Stimulated activated CD8-positive, alpha-beta memory T cell treated with anti-CD3 and anti-CD28 coated beads, Interleukin-4, amount 100 ng/mL, for 48 hours (primary cell): Measurements from ENCODE around the gene LORICRIN.

Experiments used
- DNase-seq: peaks from one replicate; pipeline ENCODE4 v3.0.0-alpha.2; 2020

LORICRIN gene

DNA sequence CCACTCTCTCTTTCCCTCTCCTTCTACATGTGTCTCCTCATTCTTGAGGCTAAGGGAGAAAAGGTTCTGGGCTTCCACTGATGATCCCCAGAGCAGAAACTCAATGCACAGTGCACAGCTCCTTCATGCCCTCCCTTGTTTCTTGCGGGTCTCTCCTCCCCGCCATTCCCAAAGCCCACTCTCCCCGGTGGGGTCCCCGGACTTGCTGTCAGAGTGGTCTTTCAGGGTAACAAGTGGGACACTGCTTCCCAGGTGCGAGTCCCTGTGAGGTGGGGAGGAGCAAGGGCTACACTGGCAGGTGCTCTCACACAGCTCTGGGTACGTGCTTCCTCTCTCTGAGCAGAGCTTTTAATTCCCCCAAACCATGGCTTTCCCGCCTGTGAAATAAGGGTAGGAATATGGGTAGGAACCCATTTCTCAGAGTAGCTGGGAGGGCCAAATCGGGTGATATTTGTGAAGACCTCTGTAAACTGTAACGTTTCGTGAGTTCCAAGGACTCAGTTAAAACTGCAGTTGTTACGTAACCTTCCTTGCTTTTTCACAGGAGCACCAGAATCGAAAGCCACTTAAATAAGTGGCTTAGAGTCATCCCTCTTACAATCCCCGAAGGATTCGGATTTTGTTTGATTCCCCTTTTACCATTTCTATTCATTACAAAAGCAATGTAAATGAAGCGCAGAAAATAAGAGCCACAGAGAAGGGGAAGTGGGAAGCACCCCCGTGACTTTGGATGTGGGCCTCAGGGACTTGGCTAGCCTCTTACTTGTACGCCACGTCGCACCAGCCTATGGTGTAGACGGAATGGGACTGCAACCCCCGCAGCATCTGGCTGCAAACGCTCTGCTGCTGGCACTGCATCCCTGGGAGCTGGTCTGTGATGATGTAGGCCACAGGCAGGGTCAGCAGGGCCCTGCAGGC lies 47.1 kb downstream of the LORICRIN start:
- DNase-seq: no peak

DNA sequence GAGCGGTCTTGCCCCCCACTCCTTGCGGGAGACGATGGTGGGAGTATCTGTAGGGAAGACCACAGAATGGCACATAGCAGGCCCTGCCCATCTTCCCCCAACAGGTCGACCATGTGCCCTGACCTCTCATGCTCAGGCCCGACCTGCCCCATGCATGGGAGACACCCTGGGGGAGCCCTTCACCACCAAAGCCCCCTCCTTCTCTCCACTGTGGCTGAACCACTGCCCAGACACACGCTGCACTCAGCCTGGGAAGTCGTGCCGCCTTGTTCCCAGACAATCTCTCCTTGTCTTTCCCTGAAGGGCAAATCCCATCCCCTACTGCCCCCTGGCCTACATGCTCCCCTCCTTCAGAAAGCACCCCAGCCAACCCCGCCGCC lies 47.7 kb downstream of the LORICRIN start:
- no peak for DNase-seq

GRCh38 chr1:153308540-153308939 lies 49.1 kb downstream of the LORICRIN start:
- DNase-seq: no peak

DNA sequence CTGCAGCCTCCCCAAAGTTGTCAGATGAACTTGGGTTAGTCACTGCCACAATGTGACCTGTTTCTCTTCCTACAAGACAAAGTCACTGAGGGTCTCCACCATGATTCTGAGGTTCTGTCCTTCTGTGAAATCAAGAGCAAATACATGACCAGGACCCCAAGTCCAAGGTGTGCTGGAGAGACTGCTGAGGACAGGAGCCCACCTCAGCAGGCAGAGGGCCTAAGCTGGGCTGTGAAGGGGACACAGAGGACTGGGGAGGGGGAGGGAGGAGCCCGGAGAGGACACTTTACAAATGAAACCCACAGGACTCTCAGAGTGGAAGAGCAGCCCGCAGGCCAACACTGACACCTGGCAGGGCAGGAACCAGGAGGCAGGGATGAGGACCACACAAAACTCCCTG lies 50.0 kb downstream of the LORICRIN start:
- no peak for DNase-seq

- DNase-seq: no peak
Observed at GRCh38 chr1:153310526-153310925, 51.0 kb downstream of the LORICRIN start.
